Suprapubic skin (tissue), 4 donors: ENCODE measurements around the gene ART4. TPM values are rescaled to one million over a fixed set of nuclear protein-coding genes. Genes with fewer than 3 reads are reported as not detected.

Source experiments
- DNase-seq, 2 donors: peaks; one replicate each; pipeline ENCODE4 v3.0.0-alpha.2; 2019; ENCODE audit warnings: low spot score in 2 of 2
- H3K27ac ChIP-seq: fragments of 200-600 bp; sonication (generic); one replicate; pipeline ENCODE4 v1.5.1; 2019
- H3K27me3 ChIP-seq: fragments of 200-600 bp; sonication (generic); one replicate; pipeline ENCODE4 v1.5.1; 2019
- H3K36me3 ChIP-seq: fragments of 200-600 bp; sonication (generic); one replicate; pipeline ENCODE4 v1.5.1; 2019
- H3K4me1 ChIP-seq: fragments of 200-600 bp; sonication (generic); one replicate; pipeline ENCODE4 v1.5.1; 2019
- H3K4me3 ChIP-seq: fragments of 200-600 bp; sonication (generic); one replicate; pipeline ENCODE4 v1.5.1; 2019; ENCODE audit warnings: mild to moderate bottlenecking
- H3K9me3 ChIP-seq: fragments of 200-600 bp; sonication (generic); one replicate; pipeline ENCODE4 v1.5.1; 2019
- EP300 ChIP-seq: sonication (generic); formaldehyde crosslinking; IDR thresholded peaks from one replicate; pipeline ENCODE4 v1.6.1; 2017; ENCODE audit warnings: antibody characterized with exemption
- POLR2A ChIP-seq, 2 donors: fragments of 450-650 bp; IDR thresholded peaks; one replicate each; pipeline ENCODE4 v1.6.1; 2017; ENCODE audit warnings: antibody characterized with exemption in 2 of 2, mild to moderate bottlenecking in 2 of 2, moderate library complexity in 2 of 2
- POLR2AphosphoS5 ChIP-seq, 3 donors: sonication (generic); formaldehyde crosslinking; IDR thresholded peaks; one replicate each; pipeline ENCODE4 v1.6.1; 2017; ENCODE audit warnings: antibody characterized with exemption in 3 of 3
- WGBS: methylation state at CpG from one replicate; pipeline ENCODE4 v1.1.5; 2018; 5-methylcytosine and 5-hydroxymethylcytosine counted together
- total RNA-seq, 4 donors: library from RNA; depleted of rRNA; stranded (reverse); fragments of >200 nt; gene quantifications; one replicate each; pipeline ENCODE4 v1.1.0, GENCODE V29; 2016
- TF ChIP-seq, protein P1 (sequence below), 2 donors: fragments of 200-600 bp in 1 of 2; fragments of 450-650 bp in 1 of 2; sonication (generic) in 1 of 2; IDR thresholded peaks; one replicate each; pipeline ENCODE4 v1.5.1; 2016 to 2019; ENCODE audit warnings: antibody characterized with exemption in 2 of 2, mild to moderate bottlenecking in 1 of 2, moderate library complexity in 1 of 2

The ART4 gene
- total RNA-seq, 4 donors from 2014 or later, result 0.17 to 1.3 (median 0.42) TPM; not detected in 1

DNA sequence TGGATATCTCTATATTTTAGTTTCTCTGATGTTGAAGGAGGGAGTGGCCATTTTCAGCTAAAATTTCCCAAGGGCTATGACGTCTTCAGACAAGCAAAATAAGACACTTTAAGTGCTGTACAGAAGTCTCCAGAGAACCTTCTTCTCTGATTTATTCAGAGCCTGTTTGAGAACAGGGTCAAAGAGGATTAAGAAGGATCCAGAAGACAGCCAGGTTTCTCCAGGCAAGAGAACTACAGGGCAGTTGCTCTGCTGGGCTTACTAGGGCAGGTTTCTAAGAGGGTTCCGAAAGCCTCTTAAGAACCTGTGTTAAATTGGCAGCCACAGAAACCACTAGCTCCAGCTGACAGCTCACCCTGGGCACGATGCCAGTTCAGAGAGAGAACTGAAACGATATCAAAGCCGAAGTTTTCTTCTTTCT lies 41.1 kb upstream of the ART4 start:
- Histone ChIP-seq H3K4me1 (peaks cover 29% of the 10 kb centered on the region), H3K27me3 (no peaks in the 10 kb centered on the region), H3K36me3 (no peaks in the 10 kb centered on the region), H3K27ac (peak overlapping the region; percentile 81), H3K9me3 (no peaks in the 10 kb centered on the region), H3K4me3 (peak overlapping the region; percentile 40)
- DNase-seq, result peak; percentile 90 to 91
- TF ChIP-seq POLR2AphosphoS5 (IDR thresholded peaks at IDR 0.05) (peak in 2 of 3 donors; percentile 12 to 50), POLR2A (IDR thresholded peaks at IDR 0.05) (no peak), EP300 (no peak)
- TF ChIP-seq, protein P1, sequence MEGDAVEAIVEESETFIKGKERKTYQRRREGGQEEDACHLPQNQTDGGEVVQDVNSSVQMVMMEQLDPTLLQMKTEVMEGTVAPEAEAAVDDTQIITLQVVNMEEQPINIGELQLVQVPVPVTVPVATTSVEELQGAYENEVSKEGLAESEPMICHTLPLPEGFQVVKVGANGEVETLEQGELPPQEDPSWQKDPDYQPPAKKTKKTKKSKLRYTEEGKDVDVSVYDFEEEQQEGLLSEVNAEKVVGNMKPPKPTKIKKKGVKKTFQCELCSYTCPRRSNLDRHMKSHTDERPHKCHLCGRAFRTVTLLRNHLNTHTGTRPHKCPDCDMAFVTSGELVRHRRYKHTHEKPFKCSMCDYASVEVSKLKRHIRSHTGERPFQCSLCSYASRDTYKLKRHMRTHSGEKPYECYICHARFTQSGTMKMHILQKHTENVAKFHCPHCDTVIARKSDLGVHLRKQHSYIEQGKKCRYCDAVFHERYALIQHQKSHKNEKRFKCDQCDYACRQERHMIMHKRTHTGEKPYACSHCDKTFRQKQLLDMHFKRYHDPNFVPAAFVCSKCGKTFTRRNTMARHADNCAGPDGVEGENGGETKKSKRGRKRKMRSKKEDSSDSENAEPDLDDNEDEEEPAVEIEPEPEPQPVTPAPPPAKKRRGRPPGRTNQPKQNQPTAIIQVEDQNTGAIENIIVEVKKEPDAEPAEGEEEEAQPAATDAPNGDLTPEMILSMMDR (IDR thresholded peaks at IDR 0.05), result no peak
- WGBS, result 1% methylated on average over 5 of the region's 5 CpGs

DNA sequence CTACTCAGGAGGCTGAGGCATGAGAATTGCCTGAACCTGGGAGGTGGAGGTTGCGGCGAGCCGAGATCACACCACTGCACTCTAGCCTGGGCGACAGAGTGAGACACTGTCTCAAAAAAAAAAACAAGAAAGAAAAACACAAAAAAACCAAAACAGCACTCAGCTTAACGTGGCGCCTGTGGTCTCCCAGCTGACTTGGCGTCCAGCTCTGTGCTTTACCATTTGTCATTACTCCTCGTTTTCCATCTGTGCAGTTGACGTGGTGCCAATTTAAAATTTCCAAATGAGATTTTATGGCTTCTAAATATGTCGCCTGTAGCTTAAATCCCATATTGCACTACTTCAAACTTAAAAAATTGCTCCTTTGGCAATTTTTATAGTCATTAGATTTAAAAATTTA lies 40.4 kb upstream of the ART4 start:
- H3K9me3 ChIP-seq, result no peaks in the 10 kb centered on the region
- no peak for DNase-seq

DNA sequence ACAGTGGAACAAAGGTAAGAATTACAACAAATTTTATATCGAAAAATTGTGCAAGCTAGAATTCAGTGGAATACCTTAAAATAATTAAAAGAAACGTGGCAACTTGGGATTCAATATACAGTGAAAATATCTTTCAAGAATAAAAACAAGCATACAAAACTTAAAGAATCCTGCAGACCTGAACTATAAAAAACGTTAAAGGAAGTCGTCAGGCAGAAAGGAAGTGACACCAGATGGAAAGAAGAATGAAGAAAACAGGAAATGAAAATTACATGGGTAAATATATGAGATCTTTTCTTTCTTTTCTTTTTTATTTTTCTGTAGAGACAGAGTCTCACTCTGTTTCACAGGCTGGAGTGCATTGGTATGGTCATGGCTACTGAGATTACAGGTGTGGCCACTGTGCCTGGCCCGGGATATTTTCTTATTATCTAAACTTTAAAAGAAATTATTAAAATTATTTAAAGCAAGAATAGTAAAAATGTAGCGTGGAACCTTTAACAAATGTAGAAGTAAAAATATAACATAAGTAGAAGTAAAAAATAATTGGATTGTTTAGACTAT lies 37.6 kb upstream of the ART4 start:
- H3K27me3 ChIP-seq, result no peaks in the 10 kb centered on the region
- WGBS, result 81% methylated on average over 6 of the region's 6 CpGs
- no peaks in the 10 kb centered on the region for H3K9me3 ChIP-seq
- H3K4me3 ChIP-seq, result no peak overlapping the region
- H3K27ac ChIP-seq, result no peak overlapping the region
- DNase-seq, result no peak
- H3K4me1 ChIP-seq, result peaks cover 18% of the 10 kb centered on the region
- H3K36me3 ChIP-seq, result no peaks in the 10 kb centered on the region
- TF ChIP-seq, protein P1 (IDR thresholded peaks at IDR 0.05), result no peak
- TF ChIP-seq EP300 (no peak), POLR2A (IDR thresholded peaks at IDR 0.05) (no peak), POLR2AphosphoS5 (IDR thresholded peaks at IDR 0.05) (no peak)

More for the DNA sequence above, 40.4 kb upstream of the ART4 start:
- 61% methylated on average over 10 of the region's 10 CpGs for WGBS
- H3K27ac ChIP-seq, result peak overlapping the region; percentile 81
- TF ChIP-seq, protein P1 (IDR thresholded peaks at IDR 0.05), result no peak
- TF ChIP-seq POLR2A (IDR thresholded peaks at IDR 0.05), result no peak
- TF ChIP-seq POLR2AphosphoS5 (IDR thresholded peaks at IDR 0.05), result no peak
- no peak for TF ChIP-seq EP300
- peaks cover 28% of the 10 kb centered on the region for H3K4me1 ChIP-seq
- no peaks in the 10 kb centered on the region for H3K36me3 ChIP-seq
- no peaks in the 10 kb centered on the region for H3K27me3 ChIP-seq
- peak overlapping the region; percentile 40 for H3K4me3 ChIP-seq

DNA sequence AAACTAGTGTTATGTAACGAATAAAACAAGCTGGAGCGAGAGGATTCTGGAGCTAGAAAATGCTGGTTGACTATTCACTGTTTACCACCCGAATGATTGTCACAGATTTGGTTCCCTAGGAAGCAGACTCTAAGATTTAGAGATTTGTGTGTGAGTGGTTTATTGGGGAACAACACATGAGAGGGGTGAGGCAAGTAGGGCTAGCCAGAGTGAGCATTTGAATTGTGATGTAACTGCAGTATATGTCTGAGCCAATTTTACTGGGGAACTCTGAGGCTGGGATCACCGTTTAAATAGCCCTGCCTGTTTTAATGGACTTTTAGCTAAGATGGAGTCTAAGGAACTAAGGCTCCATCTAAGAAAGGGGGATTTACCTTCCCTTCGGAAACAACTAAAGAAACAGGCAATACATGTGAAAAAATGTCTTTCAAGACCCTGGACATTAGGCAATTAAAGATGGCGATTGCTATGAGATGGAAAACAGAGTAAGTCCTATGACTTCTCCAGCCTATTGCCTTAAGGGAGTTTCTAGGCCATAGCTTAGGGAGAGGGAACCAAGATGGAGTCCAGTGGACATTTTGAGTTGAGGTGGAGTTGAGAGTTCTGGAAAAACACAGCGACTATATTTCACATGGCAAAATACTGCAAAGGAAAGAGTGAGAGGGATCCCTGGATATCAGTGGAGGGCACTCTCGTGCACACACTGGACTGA lies 36.1 kb upstream of the ART4 start:
- no peak overlapping the region for H3K4me3 ChIP-seq
- no peaks in the 10 kb centered on the region for H3K36me3 ChIP-seq
- H3K9me3 ChIP-seq, result no peaks in the 10 kb centered on the region
- DNase-seq, result no peak
- H3K27ac ChIP-seq, result no peak overlapping the region
- peaks cover 3% of the 10 kb centered on the region for H3K4me1 ChIP-seq
- no peaks in the 10 kb centered on the region for H3K27me3 ChIP-seq
- TF ChIP-seq, protein P1 (IDR thresholded peaks at IDR 0.05), result no peak
- TF ChIP-seq POLR2A (IDR thresholded peaks at IDR 0.05), result no peak
- TF ChIP-seq EP300, result no peak
- no peak for TF ChIP-seq POLR2AphosphoS5 (IDR thresholded peaks at IDR 0.05)
- 71% methylated on average over 8 of the region's 8 CpGs for WGBS

DNA sequence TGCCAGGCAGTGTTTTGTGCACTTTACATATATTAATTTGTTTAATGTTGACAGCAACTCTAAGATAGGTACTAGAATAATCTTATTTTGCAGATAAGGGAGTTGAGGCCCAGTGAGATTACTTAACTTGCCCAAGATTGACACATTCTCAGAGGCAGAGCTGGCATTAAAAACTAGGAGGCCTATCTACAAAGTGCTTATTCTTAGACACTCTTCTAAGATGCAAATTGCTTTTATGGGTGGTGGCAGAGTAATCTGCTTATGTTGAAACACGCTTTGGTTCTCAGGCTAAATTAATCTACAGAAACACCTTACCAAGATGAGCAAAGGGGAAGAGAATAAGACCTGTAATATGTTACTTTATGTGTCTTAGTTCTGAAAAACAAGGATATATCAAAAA lies 35.2 kb upstream of the ART4 start:
- TF ChIP-seq POLR2AphosphoS5 (IDR thresholded peaks at IDR 0.05) (no peak), EP300 (no peak), POLR2A (IDR thresholded peaks at IDR 0.05) (no peak)
- TF ChIP-seq, protein P1 (IDR thresholded peaks at IDR 0.05), result no peak
- Histone ChIP-seq H3K36me3 (no peaks in the 10 kb centered on the region), H3K27me3 (no peaks in the 10 kb centered on the region), H3K4me1 (no peaks in the 10 kb centered on the region), H3K27ac (no peak overlapping the region), H3K9me3 (no peaks in the 10 kb centered on the region), H3K4me3 (no peak overlapping the region)
- WGBS, result 59% methylated on average over 1 of the region's 1 CpG
- no peak for DNase-seq
